Thoracic aorta (tissue), 2 donors: ENCODE results near the gene ESPN. TPM values are rescaled to one million over a fixed set of nuclear protein-coding genes. Genes with fewer than 3 reads are reported as not detected.
A peak's percentile ranks its signal among the peaks of the same experiment; 100 is the strongest.

ENCODE experiments used
- ATAC-seq: fragments of 150-250 bp; one replicate; pipeline ENCODE4 v1.8.0; 2017; ENCODE audit warnings: low read depth; ENCODE audit not compliant: insufficient number of reproducible peaks, low FRiP score
- DNase-seq: peaks from one replicate; pipeline ENCODE4 v3.0.0-alpha.2; 2020; ENCODE audit warnings: low spot score
- H3K27ac ChIP-seq, 2 donors: fragments of 200-600 bp; sonication (generic); 1 replicate in 1 of 2; 2 replicates in 1 of 2; pipeline ENCODE4 v1.5.1; 2016; ENCODE audit warnings: mild to moderate bottlenecking in 2 of 2, moderate library complexity in 2 of 2
- H3K27me3 ChIP-seq: fragments of 200-600 bp; sonication (generic); replicated peaks from 2 replicates; pipeline ENCODE4 v1.6.0; 2016; ENCODE audit warnings: mild to moderate bottlenecking; ENCODE audit not compliant: insufficient read depth
- H3K36me3 ChIP-seq: fragments of 200-600 bp; sonication (generic); one replicate; pipeline ENCODE4 v1.5.1; 2016
- H3K4me1 ChIP-seq, 2 donors: fragments of 200-600 bp; sonication (generic); 1 replicate in 1 of 2; 2 replicates in 1 of 2; pipeline versions ENCODE4 v1.5.1 to v1.6.0; 2016; ENCODE audit warnings: low read depth in 2 of 2, mild to moderate bottlenecking in 1 of 2; ENCODE audit not compliant: control insufficient read depth in 1 of 2
- H3K4me3 ChIP-seq: fragments of 200-600 bp; sonication (generic); 2 replicates; pipeline ENCODE4 v1.5.1; 2016; ENCODE audit warnings: mild to moderate bottlenecking
- H3K9me3 ChIP-seq: fragments of 200-600 bp; sonication (generic); 2 replicates; pipeline ENCODE4 v1.5.1; 2016
- total RNA-seq, 2 donors: library from RNA; depleted of rRNA; stranded (reverse); fragments of >200 nt; gene quantifications; one replicate each; pipeline versions ENCODE4 v1.1.0 to v1.2.3, GENCODE V29; 2016
- TF ChIP-seq, protein P1 (sequence below): fragments of 200-600 bp; sonication (generic); IDR thresholded peaks from one replicate; pipeline ENCODE4 v1.5.1; 2019; ENCODE audit warnings: antibody characterized with exemption

ESPN gene
- total RNA-seq, 2 donors from 2014 or later: not detected

DNA sequence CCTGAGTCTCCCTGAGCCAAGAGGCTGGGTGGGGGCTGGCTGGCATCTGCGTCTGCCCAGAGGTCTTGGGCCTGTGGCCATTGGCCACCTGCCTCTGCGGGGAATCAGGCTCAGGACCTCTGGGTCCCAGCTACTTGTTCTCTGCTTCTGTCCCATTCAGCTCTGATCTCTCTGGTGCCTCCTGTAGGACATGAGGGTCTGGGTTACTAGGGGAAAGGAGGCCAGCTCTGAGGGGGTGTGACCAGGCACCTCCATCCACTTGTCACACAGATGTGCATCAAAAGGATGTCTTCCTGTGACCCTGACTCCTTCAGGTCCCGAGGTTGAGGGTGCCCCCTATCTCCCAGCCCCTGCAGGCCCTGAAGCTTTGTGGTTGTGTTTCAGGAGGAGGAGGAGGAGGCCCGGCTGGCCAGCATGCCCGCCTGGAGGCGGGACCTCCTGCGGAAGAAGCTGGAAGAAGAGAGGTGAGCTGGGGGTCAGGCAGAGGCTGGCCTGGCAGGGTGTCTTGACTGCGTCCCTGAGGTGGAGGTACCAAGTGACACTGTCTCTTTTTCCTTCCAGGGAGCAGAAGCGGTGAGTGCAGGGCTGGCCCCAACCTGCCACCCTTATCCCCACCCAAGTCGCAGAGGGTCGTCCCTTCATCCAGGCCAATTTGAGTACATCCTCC lies 32.4 kb downstream of the ESPN start:
- Histone ChIP-seq H3K36me3 (peaks cover 2% of the 10 kb centered on the region), H3K4me1 (peaks cover 0 to 10% of the 10 kb centered on the region in 2 donors), H3K27me3 (peaks cover 5% of the 10 kb centered on the region), H3K27ac (no peak overlapping the region), H3K9me3 (no peaks in the 10 kb centered on the region), H3K4me3 (no peak overlapping the region)
- TF ChIP-seq, protein P1, sequence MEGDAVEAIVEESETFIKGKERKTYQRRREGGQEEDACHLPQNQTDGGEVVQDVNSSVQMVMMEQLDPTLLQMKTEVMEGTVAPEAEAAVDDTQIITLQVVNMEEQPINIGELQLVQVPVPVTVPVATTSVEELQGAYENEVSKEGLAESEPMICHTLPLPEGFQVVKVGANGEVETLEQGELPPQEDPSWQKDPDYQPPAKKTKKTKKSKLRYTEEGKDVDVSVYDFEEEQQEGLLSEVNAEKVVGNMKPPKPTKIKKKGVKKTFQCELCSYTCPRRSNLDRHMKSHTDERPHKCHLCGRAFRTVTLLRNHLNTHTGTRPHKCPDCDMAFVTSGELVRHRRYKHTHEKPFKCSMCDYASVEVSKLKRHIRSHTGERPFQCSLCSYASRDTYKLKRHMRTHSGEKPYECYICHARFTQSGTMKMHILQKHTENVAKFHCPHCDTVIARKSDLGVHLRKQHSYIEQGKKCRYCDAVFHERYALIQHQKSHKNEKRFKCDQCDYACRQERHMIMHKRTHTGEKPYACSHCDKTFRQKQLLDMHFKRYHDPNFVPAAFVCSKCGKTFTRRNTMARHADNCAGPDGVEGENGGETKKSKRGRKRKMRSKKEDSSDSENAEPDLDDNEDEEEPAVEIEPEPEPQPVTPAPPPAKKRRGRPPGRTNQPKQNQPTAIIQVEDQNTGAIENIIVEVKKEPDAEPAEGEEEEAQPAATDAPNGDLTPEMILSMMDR: no peak
- ATAC-seq: no peak
- no peak for DNase-seq

DNA sequence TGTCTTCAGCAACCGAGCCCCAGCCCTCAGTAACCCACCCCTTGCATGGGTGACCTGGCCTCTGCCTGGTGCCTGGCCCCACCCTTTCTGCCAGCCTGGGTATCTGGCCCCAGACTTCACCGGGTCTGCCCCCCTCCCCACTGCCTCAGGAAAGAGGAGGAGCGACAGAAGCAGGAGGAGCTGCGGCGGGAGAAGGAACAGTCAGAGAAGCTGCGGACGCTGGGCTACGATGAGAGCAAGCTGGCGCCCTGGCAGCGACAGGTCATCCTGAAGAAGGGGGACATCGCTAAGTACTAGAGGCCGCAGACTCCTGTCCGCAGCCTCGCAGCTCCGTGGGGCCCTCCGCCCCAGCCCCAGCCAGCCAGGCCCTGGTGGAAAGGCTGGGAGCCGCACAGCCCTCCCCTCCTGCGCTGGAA lies 35.3 kb downstream of the ESPN start:
- TF ChIP-seq, protein P1: no peak
- ATAC-seq (no peak), DNase-seq (no peak)
- no peak overlapping the region for H3K27ac ChIP-seq
- H3K4me3 ChIP-seq: peak overlapping the region; percentile 33
- no peaks in the 10 kb centered on the region for H3K9me3 ChIP-seq
- peaks cover 5% of the 10 kb centered on the region for H3K27me3 ChIP-seq
- peaks cover 15% of the 10 kb centered on the region for H3K36me3 ChIP-seq
- peaks cover 0 to 5% of the 10 kb centered on the region in 2 donors for H3K4me1 ChIP-seq

DNA sequence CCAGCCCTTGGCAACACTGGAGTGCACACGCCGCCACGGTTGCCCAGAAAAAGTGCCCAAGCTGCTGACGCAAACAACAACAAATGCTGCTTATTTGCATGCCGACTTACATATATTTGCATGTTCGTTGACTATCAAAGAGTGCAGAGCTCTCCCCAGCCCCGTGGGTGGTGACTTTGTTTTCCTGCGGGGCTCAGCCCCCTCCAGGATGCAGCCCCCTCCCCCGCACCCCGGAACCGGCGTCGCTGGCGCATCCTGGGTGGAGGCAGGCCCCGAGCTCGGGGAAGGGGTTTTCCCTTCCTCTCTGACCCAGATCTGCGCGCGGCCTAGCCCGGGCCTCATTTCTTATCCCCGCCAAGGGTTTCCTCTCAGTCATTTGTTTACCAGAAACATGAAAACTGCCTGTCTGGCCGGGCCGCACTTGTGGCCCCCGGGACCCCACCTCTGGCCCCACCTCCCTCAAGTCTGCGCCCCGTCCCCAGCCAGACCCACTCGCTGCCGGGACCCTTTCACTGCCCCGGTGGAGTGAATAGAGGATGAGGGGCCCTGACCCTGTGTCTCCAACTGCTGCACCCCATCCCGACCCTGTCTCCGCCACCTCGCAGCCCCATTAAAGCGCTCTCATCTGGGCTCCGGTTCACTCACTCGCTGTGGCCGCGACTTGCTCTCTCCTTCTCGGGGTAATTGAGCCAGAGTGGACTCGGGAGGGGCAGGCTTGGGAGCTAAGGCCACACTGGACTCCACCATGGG lies 35.9 kb downstream of the ESPN start:
- TF ChIP-seq, protein P1: no peak
- no peak overlapping the region for H3K27ac ChIP-seq

DNA sequence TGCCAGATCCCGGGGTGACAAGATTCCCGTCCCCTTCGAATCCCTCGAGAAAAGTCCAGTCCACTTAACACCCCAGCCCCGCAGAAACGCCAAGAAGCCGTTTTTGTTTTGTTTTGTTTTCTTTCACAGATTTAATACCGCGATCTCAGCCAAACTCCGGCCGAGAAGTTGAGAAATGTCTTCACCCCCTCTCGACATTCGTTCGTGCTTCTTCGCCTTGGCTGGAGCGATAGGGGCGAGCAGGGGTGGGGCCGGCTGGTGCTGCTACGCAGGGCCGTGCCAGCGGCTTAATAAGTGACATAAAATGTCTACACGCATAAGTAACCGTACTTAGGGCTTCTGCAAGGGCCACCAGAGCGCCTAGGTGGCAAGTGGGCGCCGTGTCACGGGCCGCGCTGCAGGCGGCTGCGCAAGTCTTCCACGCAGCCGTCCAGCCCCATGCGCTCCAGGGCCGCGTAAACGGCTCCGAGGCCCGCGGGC lies 36.5 kb downstream of the ESPN start:
- H3K36me3 ChIP-seq: peaks cover 15% of the 10 kb centered on the region
- no peak overlapping the region for H3K27ac ChIP-seq
- no peak for DNase-seq
- no peaks in the 10 kb centered on the region for H3K4me1 ChIP-seq
- peaks cover 5% of the 10 kb centered on the region for H3K27me3 ChIP-seq
- no peak overlapping the region for H3K4me3 ChIP-seq
- no peaks in the 10 kb centered on the region for H3K9me3 ChIP-seq
- ATAC-seq: no peak
- TF ChIP-seq, protein P1: no peak

More for the DNA sequence above, 35.9 kb downstream of the ESPN start:
- Histone ChIP-seq H3K36me3 (peaks cover 15% of the 10 kb centered on the region), H3K4me1 (no peaks in the 10 kb centered on the region), H3K4me3 (peak overlapping the region; percentile 33), H3K9me3 (no peaks in the 10 kb centered on the region), H3K27me3 (peaks cover 5% of the 10 kb centered on the region)
- DNase-seq (no peak), ATAC-seq (no peak)
